ENCODE data around the gene INS.

The INS gene

GRCh38 chr11:2165571-2165970, 4.6 kb upstream of the INS start:
- H2BK5ac ChIP-seq (ENCODE audit: low read length): peak overlapping the region; percentile 85
- H3K79me1 ChIP-seq (ENCODE audit: low read depth, low read length): peaks cover 3% of the 10 kb centered on the region
- peak overlapping the region; percentile 91 for H2BK120ac ChIP-seq (ENCODE audit: low read depth, low read length)
- H2AFZ ChIP-seq (ENCODE audit: low read length): no peak overlapping the region
- no peaks in the 10 kb centered on the region for H3K9me3 ChIP-seq (replicated peaks in 1 of 2; ENCODE audit: control insufficient read depth in 2 of 2, insufficient read depth in 1 of 2, low read depth in 1 of 2, low read length in 2 of 2)
- no peak overlapping the region for H3K4me3 ChIP-seq (ENCODE audit: low read length in 2 of 2)
- no peak overlapping the region for H4K91ac ChIP-seq (ENCODE audit: low read depth, low read length, poor library complexity)
- peak overlapping the region; percentile 24 for H3K18ac ChIP-seq (ENCODE audit: low read length)
- peak overlapping the region; percentile 90 for H2BK12ac ChIP-seq (ENCODE audit: low read length)
- H3K36me3 ChIP-seq (replicated peaks in 1 of 2; ENCODE audit: control insufficient read depth in 2 of 2, insufficient read depth in 2 of 2, low read length in 2 of 2): no peaks in the 10 kb centered on the region
- no CpG with 5 or more reads among the region's 13 CpGs for WGBS, 2 donors (ENCODE audit: extremely low coverage in 2 of 2, insufficient read length in 2 of 2, insufficient replicate concordance in 1 of 2)
- no peak overlapping the region for H3K9ac ChIP-seq (ENCODE audit: low read depth, low read length, poor library complexity)
- peak overlapping the region; percentile 100 for H2AK5ac ChIP-seq (ENCODE audit: low read depth, low read length)
- peaks cover 0 to 9% of the 10 kb centered on the region in 2 donors for H3K4me1 ChIP-seq (ENCODE audit: control insufficient read depth in 2 of 2, insufficient read depth in 1 of 2, low read depth in 1 of 2, low read length in 2 of 2)
- peaks cover 0 to 8% (median 0%) of the 10 kb centered on the region in 3 experiments for H3K27me3 ChIP-seq (ENCODE audit: control insufficient read depth in 3 of 3, insufficient read depth in 3 of 3, low read depth in 1 of 3, low read length in 3 of 3)
- H3K14ac ChIP-seq (ENCODE audit: low read length): peak overlapping the region; percentile 98
- peak overlapping the region; percentile 99 for H3K4ac ChIP-seq (ENCODE audit: low read length)
- no peak overlapping the region for H4K8ac ChIP-seq (ENCODE audit: low read depth, low read length)
- H3K23ac ChIP-seq (ENCODE audit: low read depth, low read length, poor library complexity): peak overlapping the region; percentile 60
- peak overlapping the region; percentile 100 for H2BK15ac ChIP-seq (ENCODE audit: low read length)
- H3K27ac ChIP-seq (replicated peaks; ENCODE audit: low read length): no peak overlapping the region
- DNase-seq (ENCODE audit: low spot score): no peak
- H3K4me2 ChIP-seq (ENCODE audit: insufficient read depth, low read length, poor library complexity, severe bottlenecking): no peak overlapping the region

- Histone ChIP-seq H3K4me2 (ENCODE audit: insufficient read depth, low read length, poor library complexity, severe bottlenecking) (no peak overlapping the region), H3K4ac (ENCODE audit: low read length) (no peak overlapping the region), H3K14ac (ENCODE audit: low read length) (peak overlapping the region; percentile 21), H3K4me3 (ENCODE audit: low read length in 2 of 2) (no peak overlapping the region), H3K36me3 (replicated peaks in 1 of 2; ENCODE audit: control insufficient read depth in 2 of 2, insufficient read depth in 2 of 2, low read length in 2 of 2) (no peaks in the 10 kb centered on the region), H3K18ac (ENCODE audit: low read length) (peak overlapping the region; percentile 64), H3K79me1 (ENCODE audit: low read depth, low read length) (peaks cover 1% of the 10 kb centered on the region), H4K91ac (ENCODE audit: low read depth, low read length, poor library complexity) (no peak overlapping the region), H2BK120ac (ENCODE audit: low read depth, low read length) (no peak overlapping the region), H2BK5ac (ENCODE audit: low read length) (peak overlapping the region; percentile 85), H2BK12ac (ENCODE audit: low read length) (peak overlapping the region; percentile 90), H3K23ac (ENCODE audit: low read depth, low read length, poor library complexity) (no peak overlapping the region), H3K9me3 (replicated peaks in 1 of 2; ENCODE audit: control insufficient read depth in 2 of 2, insufficient read depth in 1 of 2, low read depth in 1 of 2, low read length in 2 of 2) (no peaks in the 10 kb centered on the region), H4K8ac (ENCODE audit: low read depth, low read length) (no peak overlapping the region), H3K27me3 (ENCODE audit: control insufficient read depth in 3 of 3, insufficient read depth in 3 of 3, low read depth in 1 of 3, low read length in 3 of 3) (peaks cover 0 to 8% (median 0%) of the 10 kb centered on the region in 3 experiments), H2BK15ac (ENCODE audit: low read length) (peak overlapping the region; percentile 100), H2AFZ (ENCODE audit: low read length) (no peak overlapping the region), H3K9ac (ENCODE audit: low read depth, low read length, poor library complexity) (peak overlapping the region; percentile 44), H2AK5ac (ENCODE audit: low read depth, low read length) (peak overlapping the region; percentile 100), H3K27ac (replicated peaks; ENCODE audit: low read length) (no peak overlapping the region), H3K4me1 (ENCODE audit: control insufficient read depth in 2 of 2, insufficient read depth in 1 of 2, low read depth in 1 of 2, low read length in 2 of 2) (peaks cover 0 to 6% of the 10 kb centered on the region in 2 donors)
- DNase-seq (ENCODE audit: low spot score): no peak
- no CpG with 5 or more reads among the region's 20 CpGs for WGBS, 2 donors (ENCODE audit: extremely low coverage in 2 of 2, insufficient read length in 2 of 2, insufficient replicate concordance in 1 of 2)
Measured at GRCh38 chr11:2164861-2165555, 4.0 kb upstream of the INS start.

DNA sequence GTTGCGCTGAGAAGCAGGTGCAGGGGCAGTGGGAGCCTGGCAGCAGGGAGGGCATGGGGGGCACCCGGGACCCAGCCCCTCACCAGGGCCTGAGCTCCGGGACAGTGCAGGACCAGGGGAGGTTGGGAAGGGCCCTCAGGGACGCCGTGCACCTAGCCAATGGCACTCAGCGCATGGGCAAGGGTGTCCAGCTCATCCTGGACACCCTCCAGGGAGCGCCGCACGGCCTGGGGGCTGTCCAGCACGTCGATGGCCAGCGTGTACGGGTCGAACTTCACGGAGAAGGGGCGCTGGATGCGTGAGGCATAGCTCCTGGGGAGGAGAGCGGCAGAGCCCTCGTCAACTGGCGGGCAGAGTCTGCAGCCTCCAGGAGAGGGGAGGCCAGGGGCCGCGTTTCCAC, 3.1 kb upstream of the INS start:
- Histone ChIP-seq H3K4me3 (ENCODE audit: low read length in 2 of 2) (no peak overlapping the region), H2AFZ (ENCODE audit: low read length) (no peak overlapping the region), H2BK12ac (ENCODE audit: low read length) (peak overlapping the region; percentile 73), H2AK5ac (ENCODE audit: low read depth, low read length) (peak overlapping the region; percentile 97), H3K4me2 (ENCODE audit: insufficient read depth, low read length, poor library complexity, severe bottlenecking) (no peak overlapping the region), H4K8ac (ENCODE audit: low read depth, low read length) (peak overlapping the region; percentile 17), H3K27ac (replicated peaks; ENCODE audit: low read length) (no peak overlapping the region), H2BK5ac (ENCODE audit: low read length) (no peak overlapping the region), H2BK15ac (ENCODE audit: low read length) (peak overlapping the region; percentile 85), H2BK120ac (ENCODE audit: low read depth, low read length) (peak overlapping the region; percentile 87), H3K23ac (ENCODE audit: low read depth, low read length, poor library complexity) (peak overlapping the region; percentile 80), H3K18ac (ENCODE audit: low read length) (peak overlapping the region; percentile 96), H3K36me3 (replicated peaks in 1 of 2; ENCODE audit: control insufficient read depth in 2 of 2, insufficient read depth in 2 of 2, low read length in 2 of 2) (no peaks in the 10 kb centered on the region), H4K91ac (ENCODE audit: low read depth, low read length, poor library complexity) (peak overlapping the region; percentile 72), H3K4ac (ENCODE audit: low read length) (peak overlapping the region; percentile 53), H3K79me1 (ENCODE audit: low read depth, low read length) (peaks cover 1% of the 10 kb centered on the region), H3K9me3 (replicated peaks in 1 of 2; ENCODE audit: control insufficient read depth in 2 of 2, insufficient read depth in 1 of 2, low read depth in 1 of 2, low read length in 2 of 2) (no peaks in the 10 kb centered on the region), H3K27me3 (ENCODE audit: control insufficient read depth in 3 of 3, insufficient read depth in 3 of 3, low read depth in 1 of 3, low read length in 3 of 3) (peaks cover 0 to 8% (median 0%) of the 10 kb centered on the region in 3 experiments), H3K14ac (ENCODE audit: low read length) (peak overlapping the region; percentile 94), H3K9ac (ENCODE audit: low read depth, low read length, poor library complexity) (peak overlapping the region; percentile 70), H3K4me1 (ENCODE audit: control insufficient read depth in 2 of 2, insufficient read depth in 1 of 2, low read depth in 1 of 2, low read length in 2 of 2) (peaks cover 0 to 3% of the 10 kb centered on the region in 2 donors)
- WGBS, 2 donors (ENCODE audit: extremely low coverage in 2 of 2, insufficient read length in 2 of 2, insufficient replicate concordance in 1 of 2): no CpG with 5 or more reads among the region's 22 CpGs
- DNase-seq (ENCODE audit: low spot score): no peak

DNA sequence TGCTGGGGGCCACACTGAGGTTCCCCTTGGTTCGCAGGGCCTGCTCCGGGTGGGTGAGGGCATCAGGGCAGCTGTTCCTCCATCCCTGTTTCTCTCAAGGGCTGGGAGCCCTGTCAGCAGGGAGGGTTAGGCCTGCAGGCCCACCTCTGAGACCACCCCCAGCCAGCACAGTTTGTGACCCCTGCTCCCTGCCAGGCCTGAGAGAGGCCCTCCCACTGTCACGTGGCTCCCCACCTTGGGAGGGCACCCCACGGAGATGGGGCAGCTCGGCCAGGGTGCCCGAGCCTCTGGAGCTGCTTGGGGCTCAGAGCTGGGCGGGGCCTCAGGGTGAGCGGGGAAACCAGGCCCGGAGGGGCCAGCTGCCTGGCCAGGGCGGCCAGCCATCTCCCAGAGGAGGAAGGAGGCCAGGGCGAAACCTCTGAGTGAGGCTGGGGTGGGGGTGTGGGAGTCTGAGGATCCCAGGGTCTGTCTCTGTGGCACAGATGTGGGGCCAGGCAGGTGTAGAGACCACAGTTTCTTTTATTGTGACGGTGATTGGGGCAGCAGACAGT, 2.5 kb upstream of the INS start:
- peak overlapping the region; percentile 96 for H4K8ac ChIP-seq (ENCODE audit: low read depth, low read length)
- H3K4me1 ChIP-seq (ENCODE audit: control insufficient read depth in 2 of 2, insufficient read depth in 1 of 2, low read depth in 1 of 2, low read length in 2 of 2): no peaks in the 10 kb centered on the region
- H3K23ac ChIP-seq (ENCODE audit: low read depth, low read length, poor library complexity): peak overlapping the region; percentile 89
- H3K4me3 ChIP-seq (ENCODE audit: low read length in 2 of 2): no peak overlapping the region
- no CpG with 5 or more reads among the region's 12 CpGs for WGBS, 2 donors (ENCODE audit: extremely low coverage in 2 of 2, insufficient read length in 2 of 2, insufficient replicate concordance in 1 of 2)
- H2BK120ac ChIP-seq (ENCODE audit: low read depth, low read length): peak overlapping the region; percentile 87
- H3K79me1 ChIP-seq (ENCODE audit: low read depth, low read length): peaks cover 1% of the 10 kb centered on the region
- H3K4me2 ChIP-seq (ENCODE audit: insufficient read depth, low read length, poor library complexity, severe bottlenecking): no peak overlapping the region
- peak overlapping the region; percentile 53 for H3K4ac ChIP-seq (ENCODE audit: low read length)
- DNase-seq (ENCODE audit: low spot score): no peak
- no peak overlapping the region for H3K27ac ChIP-seq (replicated peaks; ENCODE audit: low read length)
- H2AFZ ChIP-seq (ENCODE audit: low read length): no peak overlapping the region
- H3K9me3 ChIP-seq (replicated peaks in 1 of 2; ENCODE audit: control insufficient read depth in 2 of 2, insufficient read depth in 1 of 2, low read depth in 1 of 2, low read length in 2 of 2): no peaks in the 10 kb centered on the region
- H2AK5ac ChIP-seq (ENCODE audit: low read depth, low read length): peak overlapping the region; percentile 97
- peak overlapping the region; percentile 96 for H3K18ac ChIP-seq (ENCODE audit: low read length)
- H3K27me3 ChIP-seq (ENCODE audit: control insufficient read depth in 3 of 3, insufficient read depth in 3 of 3, low read depth in 1 of 3, low read length in 3 of 3): peaks cover 0 to 8% (median 0%) of the 10 kb centered on the region in 3 experiments
- H3K14ac ChIP-seq (ENCODE audit: low read length): peak overlapping the region; percentile 94
- no peak overlapping the region for H2BK5ac ChIP-seq (ENCODE audit: low read length)
- no peaks in the 10 kb centered on the region for H3K36me3 ChIP-seq (replicated peaks in 1 of 2; ENCODE audit: control insufficient read depth in 2 of 2, insufficient read depth in 2 of 2, low read length in 2 of 2)
- peak overlapping the region; percentile 73 for H2BK12ac ChIP-seq (ENCODE audit: low read length)
- peak overlapping the region; percentile 70 for H3K9ac ChIP-seq (ENCODE audit: low read depth, low read length, poor library complexity)
- peak overlapping the region; percentile 72 for H4K91ac ChIP-seq (ENCODE audit: low read depth, low read length, poor library complexity)
- peak overlapping the region; percentile 85 for H2BK15ac ChIP-seq (ENCODE audit: low read length)
